Endothelial cell of umbilical vein (primary cell): ENCODE results near the gene PTAFR. TPM values are rescaled to one million over a fixed set of nuclear protein-coding genes. Genes with fewer than 3 reads are reported as not detected.

ENCODE experiments used
- BruUV-seq: library from RNA; stranded (reverse); fragments of 400-500 nt; replicated peaks from 2 replicates; lab custom pipeline; 2021; lab: Mats Ljungman, UMichigan
- CTCF ChIA-PET: fragments of 300-600, 350-600 bp; sonication (Branson Sonifier 250); formaldehyde crosslinking; loops from one replicate; lab custom pipeline; 2021; ENCODE audit warnings: antibody characterized with exemption, inconsistent platforms; lab: Charles Lee
- POLR2A ChIA-PET: fragments of 300-600, 350-600 bp; sonication (Branson Sonifier 250); formaldehyde crosslinking; loops from one replicate; lab custom pipeline; 2021; ENCODE audit warnings: antibody characterized with exemption, inconsistent platforms; lab: Charles Lee
- DNase-seq: peaks from one replicate; pipeline ENCODE4 v3.0.0-alpha.2; 2011; ENCODE audit warnings: low read depth, low spot score
- FAIRE-seq: peaks from 2 replicates; lab custom pipeline; 2011; peaks lifted over from hg19 to GRCh38; lab: Jason Lieb, UNC
- H2AFZ ChIP-seq: 2 replicates; pipeline ENCODE4 v1.6.0; 2012; ENCODE audit warnings: low read depth, low read length, control low read depth, inconsistent platforms
- H3K27ac ChIP-seq: 2 replicates; pipeline ENCODE4 v1.5.1; 2011; ENCODE audit warnings: low read depth, mild to moderate bottlenecking, control low read depth, low read length, moderate library complexity; ENCODE audit not compliant: insufficient read depth
- H3K27me3 ChIP-seq, 2 experiments: 2 replicates each; pipeline versions ENCODE4 v1.6.0 to v1.6.1; 2011; ENCODE audit warnings: low read length in 2 of 2, mixed read lengths in 1 of 2; ENCODE audit not compliant: control insufficient read depth in 2 of 2, insufficient read depth in 2 of 2
- H3K36me3 ChIP-seq, 2 experiments: 2 replicates in 1 of 2; 3 replicates in 1 of 2; pipeline ENCODE4 v1.5.1; 2011; ENCODE audit warnings: low read length in 2 of 2, mild to moderate bottlenecking in 1 of 2, moderate library complexity in 1 of 2; ENCODE audit not compliant: control insufficient read depth in 2 of 2, insufficient read depth in 2 of 2; ENCODE audit errors: extremely low read depth in 1 of 2
- H3K4me1 ChIP-seq: 3 replicates; pipeline ENCODE4 v1.5.1; 2011; ENCODE audit warnings: mild to moderate bottlenecking, low read length; ENCODE audit not compliant: control insufficient read depth, insufficient read depth; ENCODE audit errors: extremely low read depth
- H3K4me2 ChIP-seq: 2 replicates; pipeline ENCODE4 v1.6.1; 2011; ENCODE audit warnings: low read length, control low read depth, mixed read lengths; ENCODE audit not compliant: insufficient read depth
- H3K4me3 ChIP-seq, 3 experiments: fragments of 200-600 bp in 1 of 3; sonication (generic), shearing (Covaris generic) in 1 of 3; replicated peaks in 1 of 3; 2 replicates each; pipeline ENCODE4 v1.5.1; 2011 to 2016; ENCODE audit warnings: control low read depth in 3 of 3, low read length in 3 of 3, mild to moderate bottlenecking in 2 of 3, inconsistent platforms in 1 of 3, low read depth in 1 of 3, moderate library complexity in 1 of 3; ENCODE audit not compliant: insufficient read depth in 1 of 3
- H3K79me2 ChIP-seq: 2 replicates; pipeline ENCODE4 v1.6.0; 2012; ENCODE audit warnings: low read length, inconsistent platforms; ENCODE audit not compliant: control insufficient read depth, insufficient read depth
- H3K9ac ChIP-seq: replicated peaks from 2 replicates; pipeline ENCODE3; 2011; ENCODE audit warnings: low read length, control low read depth; ENCODE audit not compliant: insufficient read depth; ENCODE audit errors: extremely low read depth
- H3K9me1 ChIP-seq: replicated peaks from 3 replicates; pipeline ENCODE4 v1.6.0; 2011; ENCODE audit warnings: mild to moderate bottlenecking, low read length; ENCODE audit not compliant: control insufficient read depth, insufficient read depth; ENCODE audit errors: extremely low read depth
- H3K9me3 ChIP-seq: replicated peaks from 2 replicates; pipeline ENCODE4 v1.5.1; 2012; ENCODE audit warnings: low read length, inconsistent platforms; ENCODE audit not compliant: control insufficient read depth, insufficient read depth
- H4K20me1 ChIP-seq: replicated peaks from 2 replicates; pipeline ENCODE3; 2011; ENCODE audit warnings: mild to moderate bottlenecking, low read length; ENCODE audit not compliant: control insufficient read depth, insufficient read depth; ENCODE audit errors: extremely low read depth
- CTCF ChIP-seq, 2 donors: IDR thresholded peaks; 1 replicate in 1 of 2; 2 replicates in 1 of 2; pipeline ENCODE4 v1.5.1; 2011; ENCODE audit warnings: low read length in 2 of 2, mild to moderate bottlenecking in 2 of 2, moderate library complexity in 2 of 2, control low read depth in 1 of 2, inconsistent platforms in 1 of 2, low read depth in 1 of 2; ENCODE audit not compliant: insufficient read depth in 1 of 2; ENCODE audit errors: extremely low read depth in 1 of 2
- EZH2 ChIP-seq: IDR thresholded peaks from 2 replicates; pipeline ENCODE4 v1.6.1; 2012; ENCODE audit warnings: borderline replicate concordance, low read depth, mild to moderate bottlenecking, moderate library complexity, low read length, inconsistent platforms; ENCODE audit not compliant: severe bottlenecking
- FOS ChIP-seq: IDR thresholded peaks from 2 replicates; pipeline ENCODE4 v1.6.1; 2011; ENCODE audit warnings: mild to moderate bottlenecking, low read length, moderate library complexity, borderline replicate concordance; ENCODE audit not compliant: insufficient read depth
- GATA2 ChIP-seq: IDR thresholded peaks from 2 replicates; pipeline ENCODE4 v1.7.0; 2011; ENCODE audit warnings: low read depth, mild to moderate bottlenecking, moderate library complexity, mixed read lengths, low read length; ENCODE audit not compliant: insufficient read length, insufficient read depth
- JUN ChIP-seq: IDR thresholded peaks from 2 replicates; pipeline ENCODE4 v1.6.1; 2011; ENCODE audit warnings: borderline replicate concordance, low read depth; ENCODE audit not compliant: insufficient read length, insufficient read depth
- MYC ChIP-seq: IDR thresholded peaks from one replicate; pipeline ENCODE4 v1.6.1; 2011; ENCODE audit warnings: mild to moderate bottlenecking, low read depth, low read length
- POLR2A ChIP-seq: IDR thresholded peaks from 2 replicates; pipeline ENCODE4 v1.6.1; 2012; ENCODE audit warnings: low read depth, mild to moderate bottlenecking, control low read depth, low read length
- POLR2AphosphoS5 ChIP-seq: IDR thresholded peaks from 2 replicates; pipeline ENCODE4 v1.6.1; 2012; ENCODE audit warnings: low read depth, mild to moderate bottlenecking, control low read depth, low read length, moderate library complexity; ENCODE audit not compliant: insufficient read depth
- dilution Hi-C: fragments of 300-500 bp; cut with MboI; formaldehyde crosslinking; loops from one replicate; pipeline ENCODE4 v1.15.0; 2019; ENCODE audit warnings: low sequenced_read_pairs; ENCODE audit not compliant: extremely low pct_ligation_motif_present
- intact Hi-C: fragments of 100-400 bp; cut with micrococcal nuclease; formaldehyde crosslinking; loops from one replicate; pipeline ENCODE4 v1.10.0; 2022
- polyA plus RNA-seq, 4 experiments: library from polyadenylated mRNA; depleted of rRNA in 3 of 4; stranded (reverse) in 3 of 4; unstranded in 1 of 4; fragments of >200 nt; gene quantifications; 2 replicates each; pipeline versions ENCODE4 v1.2.1 to v1.2.3, GENCODE V29; 2011 to 2012; ENCODE audit warnings: missing spikeins in 1 of 4
- total RNA-seq: library from RNA; stranded (reverse); gene quantifications from 2 replicates; pipeline ENCODE4 v1.2.3, GENCODE V29; 2021
- TF ChIP-seq, protein P1 (sequence below): IDR thresholded peaks from 2 replicates; pipeline ENCODE4 v1.6.1; 2011; ENCODE audit not compliant: insufficient read depth, insufficient read length

The PTAFR gene
- total and polyA plus RNA-seq, 2 donors (not counting 3 experiments of a cell fraction or from before 2014, with no cell fraction given), result 0.20 to 0.32 TPM

- DNase-seq, result no peak
- Histone ChIP-seq H3K9me1 (no peaks in the 10 kb centered on the region), H3K79me2 (no peaks in the 10 kb centered on the region), H3K4me2 (no peak overlapping the region), H3K9me3 (no peaks in the 10 kb centered on the region), H2AFZ (no peak overlapping the region), H3K27me3 (no peaks in the 10 kb centered on the region), H4K20me1 (no peaks in the 10 kb centered on the region), H3K36me3 (no peaks in the 10 kb centered on the region), H3K4me1 (peaks cover 3% of the 10 kb centered on the region), H3K27ac (no peak overlapping the region), H3K9ac (no peak overlapping the region), H3K4me3 (no peak overlapping the region)
- no TSS peak for BruUV-seq
- intact Hi-C loops, result no loop called here
- ChIA-PET CTCF (interaction anchor here (1.2 to 1.6 kb wide), 3 partner anchors 9 to 12 kb away, joined by 4 to 5 read pairs (median 4); no protein-coding TSS in a partner anchor), POLR2A (no interaction called here)
- TF ChIP-seq, protein P1, sequence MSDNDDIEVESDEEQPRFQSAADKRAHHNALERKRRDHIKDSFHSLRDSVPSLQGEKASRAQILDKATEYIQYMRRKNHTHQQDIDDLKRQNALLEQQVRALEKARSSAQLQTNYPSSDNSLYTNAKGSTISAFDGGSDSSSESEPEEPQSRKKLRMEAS, result no peak
- peak; percentile 20 for TF ChIP-seq FOS
- peak; percentile 55 for FAIRE-seq
- dilution Hi-C loops, result no loop called here
Observed at GRCh38 chr1:28144203-28145135, 32.0 kb downstream of the PTAFR start.

DNA sequence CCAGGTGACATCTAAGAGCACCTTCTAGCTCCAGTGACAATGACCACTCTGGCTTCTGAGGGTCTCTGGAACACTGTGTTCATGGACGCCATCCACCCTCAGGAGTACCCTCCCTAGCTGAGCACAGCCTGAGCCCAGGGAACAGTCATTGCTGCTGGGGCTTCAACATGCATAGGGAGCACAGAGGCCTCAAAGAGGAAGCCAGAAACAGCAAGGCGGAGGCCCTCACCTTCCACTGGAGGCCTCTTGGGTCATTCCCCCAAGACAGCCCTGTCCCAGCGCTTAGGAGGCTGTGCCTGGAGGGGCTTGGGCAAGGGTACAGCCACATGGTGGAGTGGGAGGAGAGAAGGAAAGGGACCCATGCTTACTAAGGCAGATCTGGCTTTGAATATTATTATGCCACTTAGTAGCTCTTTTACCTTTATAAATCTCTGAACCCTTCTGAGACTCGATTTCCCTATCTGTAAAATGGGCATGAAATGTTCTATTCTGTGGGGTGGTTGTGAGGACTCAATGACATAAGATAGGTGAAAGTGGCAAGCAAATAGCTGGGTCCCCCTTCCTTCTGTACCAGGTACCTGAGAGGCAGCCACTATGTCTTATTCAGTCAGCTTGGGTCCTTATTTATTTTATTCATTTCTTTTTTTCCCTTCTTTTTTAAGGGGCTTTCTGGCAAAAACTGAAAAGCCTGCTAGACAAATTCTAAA lies 32.8 kb downstream of the PTAFR start:
- Histone ChIP-seq H4K20me1 (no peaks in the 10 kb centered on the region), H3K9me3 (no peaks in the 10 kb centered on the region), H3K9ac (no peak overlapping the region), H3K79me2 (no peaks in the 10 kb centered on the region), H3K9me1 (no peaks in the 10 kb centered on the region), H3K27ac (no peak overlapping the region), H3K27me3 (no peaks in the 10 kb centered on the region), H3K4me2 (no peak overlapping the region), H3K4me1 (peaks cover 3% of the 10 kb centered on the region), H2AFZ (no peak overlapping the region), H3K4me3 (no peak overlapping the region), H3K36me3 (no peaks in the 10 kb centered on the region)
- dilution Hi-C loops (no loop called here), intact Hi-C loops (no loop called here)
- ChIA-PET CTCF (interaction anchor here (1.6 kb wide), 1 partner anchor 10 kb away, joined by 5 read pairs; no protein-coding TSS in a partner anchor), POLR2A (no interaction called here)
- BruUV-seq, result no TSS peak
- DNase-seq (no peak), FAIRE-seq (no peak)
- no peak for TF ChIP-seq POLR2AphosphoS5
- TF ChIP-seq FOS, result no peak
- TF ChIP-seq MYC, result no peak
- TF ChIP-seq, protein P1, result no peak
- TF ChIP-seq POLR2A, result no peak
- no peak for TF ChIP-seq GATA2
- no peak for TF ChIP-seq EZH2
- TF ChIP-seq JUN, result no peak
- no peak for TF ChIP-seq CTCF (IDR thresholded peaks at IDR 0.05; ENCODE audit: extremely low read depth in 1 of 2, insufficient read depth in 1 of 2, low read depth in 1 of 2, low read length in 2 of 2)
